ENCODE results near the gene SP100. TPM values are rescaled to one million over a fixed set of nuclear protein-coding genes. Genes with fewer than 3 reads are reported as not detected.

SP100 gene
- polyA plus RNA-seq, 3 donors = 19.1 to 34.9 (median 22.3) TPM

DNA sequence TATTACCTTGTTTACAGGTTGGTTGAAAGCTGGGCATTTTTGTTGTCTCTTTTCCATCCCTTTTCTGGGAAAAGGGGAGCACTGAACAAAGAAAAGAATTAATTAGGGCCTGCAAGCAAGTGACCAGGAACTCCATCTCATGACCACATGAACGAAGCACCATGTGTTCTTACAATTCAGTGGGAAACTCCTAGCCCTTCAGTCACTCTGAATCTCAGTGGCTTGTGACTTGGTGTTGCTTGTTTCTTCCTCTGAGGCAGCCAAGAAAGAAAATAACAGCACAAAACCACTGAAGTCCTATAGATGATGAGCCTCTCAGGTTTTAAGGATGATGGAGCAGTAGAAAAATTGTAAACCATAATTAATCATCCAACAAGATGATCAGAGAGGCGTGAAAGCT lies 167.6 kb downstream of the SP100 start:
- DNase-seq (ENCODE audit: extremely low read depth in 1 of 11, low read depth in 9 of 11, low spot score in 4 of 11) = no peak

DNA sequence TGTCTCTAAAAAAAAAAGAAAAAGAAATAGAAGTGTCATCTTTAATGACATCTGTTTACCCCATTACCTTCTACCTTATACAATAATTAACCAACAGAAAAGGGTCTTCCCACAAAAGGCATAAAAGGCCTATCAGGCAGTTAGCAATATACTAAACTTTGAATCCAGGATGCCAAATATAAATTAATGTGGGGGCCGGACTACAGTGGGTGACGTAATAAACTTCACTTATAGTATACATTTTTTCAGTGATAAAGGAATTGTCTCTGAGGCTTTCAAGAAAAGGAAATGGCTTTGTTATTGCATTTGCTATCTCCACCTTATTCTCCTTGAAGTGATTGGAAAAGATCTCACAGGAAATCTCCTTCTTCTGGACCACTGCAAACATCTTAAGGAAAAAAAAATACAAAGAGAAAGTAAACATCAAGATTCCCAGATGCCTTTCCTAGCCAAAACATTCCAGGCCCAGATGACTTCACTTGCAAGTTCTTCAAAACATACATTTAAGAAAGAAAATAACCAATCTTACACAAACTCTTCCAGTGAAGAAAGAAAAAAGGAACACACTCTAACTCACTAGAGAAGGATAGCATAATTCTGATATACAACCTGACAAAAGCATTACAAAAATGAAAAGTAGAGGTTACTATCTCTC lies 170.5 kb downstream of the SP100 start:
- DNase-seq (ENCODE audit: extremely low read depth in 1 of 11, low read depth in 9 of 11, low spot score in 4 of 11) = no peak

GRCh38 chr2:230589025-230589424 lies 173.0 kb downstream of the SP100 start:
- DNase-seq (ENCODE audit: extremely low read depth in 1 of 11, low read depth in 9 of 11, low spot score in 4 of 11) = no peak

DNA sequence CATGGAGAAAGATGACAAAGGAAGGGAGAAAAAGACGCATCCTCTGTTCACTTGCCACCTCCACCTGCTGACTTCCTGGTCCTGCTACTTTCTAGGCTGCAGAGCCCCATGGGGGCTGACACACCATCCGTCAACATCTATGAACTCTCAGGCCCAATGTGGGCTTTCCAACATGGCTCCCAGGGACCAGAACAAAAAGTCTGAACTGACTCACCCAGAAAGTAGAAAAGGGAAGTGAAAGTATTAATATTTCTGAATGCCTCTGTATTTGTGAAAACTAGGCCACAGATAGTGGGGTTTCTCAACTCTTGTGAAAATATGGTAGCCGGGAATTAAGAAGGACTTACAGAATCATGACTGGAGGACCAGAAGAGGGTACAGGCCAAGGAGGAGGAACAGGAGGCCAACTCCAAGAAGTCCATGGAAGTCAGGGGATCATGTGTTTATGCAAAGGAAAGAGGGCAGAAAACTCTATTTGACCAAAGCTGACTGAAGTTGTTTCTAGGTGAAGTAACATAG lies 173.6 kb downstream of the SP100 start:
- DNase-seq (ENCODE audit: extremely low read depth in 1 of 11, low read depth in 9 of 11, low spot score in 4 of 11) = no peak

GRCh38 chr2:230590333-230590732 lies 174.3 kb downstream of the SP100 start:
- DNase-seq (ENCODE audit: extremely low read depth in 1 of 11, low read depth in 9 of 11, low spot score in 4 of 11) = no peak

DNA sequence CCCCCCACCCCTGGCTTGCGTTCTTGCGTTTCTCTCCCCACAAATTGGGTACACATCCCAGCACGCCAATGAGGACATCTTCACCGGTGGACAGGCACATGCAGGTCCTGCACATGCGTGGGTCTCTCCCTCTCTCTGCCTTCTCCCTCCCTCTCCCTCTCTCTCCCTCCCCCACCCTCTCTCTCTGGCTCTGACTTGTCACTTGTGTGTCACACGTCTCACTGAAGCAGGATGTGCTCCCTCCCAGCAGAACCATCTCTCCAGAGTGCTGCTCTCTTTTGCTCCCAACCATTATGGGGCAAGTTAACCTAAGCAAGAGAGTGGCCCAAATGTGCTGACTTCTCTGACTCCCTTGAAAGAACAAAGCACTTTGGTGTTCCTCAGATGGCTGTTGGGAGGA lies 175.8 kb downstream of the SP100 start:
- DNase-seq (ENCODE audit: extremely low read depth in 1 of 11, low read depth in 9 of 11, low spot score in 4 of 11) = no peak

DNA sequence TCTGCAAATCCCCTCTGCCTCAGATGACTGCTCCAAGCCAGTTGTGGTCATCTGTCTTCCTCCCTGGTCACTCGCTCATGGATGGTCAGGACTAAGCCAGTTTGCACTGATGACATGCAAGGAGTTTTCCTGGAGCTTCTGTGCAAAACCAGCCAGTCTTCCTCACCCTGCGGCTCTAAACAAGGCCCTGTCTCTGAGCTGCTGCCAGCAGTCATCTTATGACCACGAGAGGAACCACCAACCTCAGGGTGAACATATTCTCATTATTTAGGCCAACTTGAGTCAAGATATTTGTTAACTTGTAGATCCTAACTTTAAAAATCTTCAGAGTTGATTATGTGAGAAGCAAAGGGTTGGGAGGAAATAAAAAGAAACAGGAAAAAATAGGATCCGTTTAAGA lies 176.8 kb downstream of the SP100 start:
- DNase-seq (ENCODE audit: extremely low read depth in 1 of 11, low read depth in 9 of 11, low spot score in 4 of 11) = no peak

Other genes starting within 250 kb of the SP100 start
- gene SP110, start 196.2 kb upstream of the SP100 start, polyA plus RNA-seq (ENCODE audit: insufficient read length in 3 of 3) = 10 to 100 TPM; 17.0 to 25.4 (median 20.0) TPM
- gene SP140, start 190.5 kb upstream of the SP100 start, polyA plus RNA-seq (ENCODE audit: insufficient read length in 3 of 3) = 1 to 10 TPM in 2 of 3 donors, under 1 TPM in 1; 0.49 to 1.8 (median 1.6) TPM
- 10 to 100 TPM in 2 of 3 donors, 1 to 10 TPM in 1; 7.6 to 12.5 (median 10.1) TPM for gene SP140L, start 89.0 kb upstream of the SP100 start, polyA plus RNA-seq (ENCODE audit: insufficient read length in 3 of 3)

Measured in renal cortex interstitium (tissue), 11 donors.